HG02759 (cell line): ENCODE results near the gene TEX50.
"Not testable (repeated sequence)": the region's sequence is repeated elsewhere in the genome, so short reads cannot be mapped to it uniquely, and the experiment has no call there.

Source experiments
- ATAC-seq: cut with Tn5 transposase; IDR thresholded peaks from one replicate; pipeline ENCODE4 v1.9.1; 2021; ENCODE audit warnings: mild to moderate bottlenecking, moderate library complexity; ENCODE audit not compliant: unreplicated experiment

TEX50 gene, protein sequence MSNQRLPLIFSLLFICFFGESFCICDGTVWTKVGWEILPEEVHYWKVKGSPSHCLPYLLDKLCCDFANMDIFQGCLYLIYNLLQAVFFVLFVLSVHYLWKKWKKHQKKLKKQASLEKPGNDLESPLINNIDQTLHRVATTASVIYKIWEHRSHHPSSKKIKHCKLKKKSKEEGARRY

DNA sequence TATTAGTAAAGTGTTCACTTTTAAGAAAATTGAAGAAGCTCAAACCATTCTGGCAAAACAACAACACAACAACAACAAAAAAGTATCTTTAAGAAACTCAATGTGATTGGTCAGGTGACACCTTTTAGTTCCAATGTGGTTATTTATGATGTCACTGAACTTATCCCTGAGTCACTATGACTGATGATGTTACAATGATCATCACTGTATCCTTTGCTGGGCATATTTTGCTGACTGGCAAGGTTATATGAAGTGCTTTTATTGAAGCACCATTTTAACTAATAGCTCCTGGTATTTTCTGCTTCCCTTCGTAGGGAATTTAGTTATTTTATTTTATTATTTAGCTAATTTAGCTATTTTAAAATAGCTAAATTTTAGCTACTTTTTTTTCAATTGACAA, at the start of gene TEX50:
TSS of gene TEX50 (plus strand) at position 223 of the 400 bp plus-strand sequence. CDS start 184 bp downstream, outside the sequence.
- ATAC-seq = no peak

DNA sequence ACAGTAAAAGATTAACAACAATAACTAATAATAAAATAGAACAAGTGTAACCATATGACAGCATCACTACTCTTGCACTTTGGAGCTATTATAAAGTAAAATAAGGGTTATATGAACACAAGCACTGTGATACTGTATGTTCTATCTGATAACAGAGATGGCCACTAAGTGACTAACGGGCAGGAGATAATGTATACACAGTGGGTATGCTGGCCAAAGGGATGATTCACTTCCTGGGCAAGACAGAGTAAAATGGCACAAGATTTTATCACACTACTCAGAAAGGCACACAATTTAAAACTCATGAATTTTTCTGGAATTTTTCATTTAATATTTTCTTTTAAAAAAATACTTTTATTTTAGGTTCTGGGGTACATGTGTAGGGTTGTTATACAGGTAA, 44.6 kb upstream of the TEX50 start:
- ATAC-seq = no peak

DNA sequence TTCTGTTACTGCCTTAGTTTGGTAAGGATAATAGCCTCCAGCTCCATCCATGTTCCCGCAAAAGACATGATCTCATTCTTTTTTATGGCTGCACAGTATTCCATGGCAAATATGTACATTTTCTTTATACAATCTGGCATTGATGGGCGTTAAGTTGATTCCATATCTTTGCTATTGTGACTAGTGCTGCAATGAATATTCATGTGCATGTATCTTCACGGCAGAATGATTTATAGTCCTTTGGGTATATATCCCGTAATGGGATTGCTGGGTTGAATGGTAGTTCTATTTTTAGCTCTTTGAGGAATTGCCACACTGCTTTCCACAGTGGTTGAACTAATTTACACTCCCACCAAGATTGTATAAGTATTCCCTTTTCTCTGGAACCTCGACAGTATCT, 44.0 kb upstream of the TEX50 start:
- ATAC-seq = not testable (repeated sequence)

DNA sequence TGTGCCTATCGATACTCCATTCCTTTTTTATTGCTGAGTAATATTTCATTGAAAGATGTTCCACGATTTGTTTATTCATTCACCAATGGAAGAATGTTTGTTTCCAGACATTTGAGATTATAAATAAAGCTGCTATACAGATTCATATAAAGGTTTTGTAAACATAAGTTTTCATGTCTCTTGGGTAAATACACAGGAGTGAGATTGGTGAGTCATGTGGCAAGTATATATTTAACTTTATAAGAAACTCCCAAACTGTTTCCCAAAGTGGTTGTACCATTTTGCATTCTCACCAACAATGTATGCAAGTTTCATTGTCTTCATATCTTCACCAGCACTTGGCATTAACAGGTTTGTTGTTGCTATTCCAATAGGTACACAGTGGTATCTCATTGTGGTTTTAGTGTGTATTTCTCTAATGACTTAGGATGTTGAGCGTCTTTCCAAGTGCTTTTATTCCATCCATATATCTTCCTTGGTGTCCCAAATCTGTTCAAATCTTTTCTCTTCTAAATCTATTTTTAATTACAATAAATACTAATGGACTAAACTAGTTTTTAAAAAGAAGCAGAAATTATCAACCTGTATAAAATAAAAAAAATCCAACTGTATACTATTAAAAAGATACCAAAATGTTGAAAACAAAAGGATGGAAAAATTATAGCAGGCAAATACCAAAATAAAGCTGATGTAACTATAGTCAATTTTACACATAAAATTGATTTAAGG, 38.9 kb upstream of the TEX50 start:
- no peak for ATAC-seq

DNA sequence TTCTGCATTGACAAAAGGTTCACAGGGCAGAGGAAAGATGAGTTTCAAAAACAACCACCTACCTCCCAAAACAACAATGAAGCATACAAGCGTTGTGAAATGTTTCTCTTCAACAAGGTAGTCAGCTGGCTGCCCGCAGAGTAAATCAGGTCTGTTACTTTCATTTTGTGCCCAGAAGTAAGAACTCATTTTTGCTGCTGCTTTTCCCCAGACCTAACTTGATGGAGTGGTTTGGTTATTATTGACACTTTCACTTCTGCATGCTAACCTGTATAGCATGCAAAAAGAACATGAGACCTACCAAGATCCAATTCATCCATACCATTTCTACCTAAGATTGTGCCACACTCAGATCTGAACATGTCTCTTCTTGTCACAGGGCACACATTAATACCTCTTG, 33.5 kb upstream of the TEX50 start:
- ATAC-seq = peak; percentile 72

DNA sequence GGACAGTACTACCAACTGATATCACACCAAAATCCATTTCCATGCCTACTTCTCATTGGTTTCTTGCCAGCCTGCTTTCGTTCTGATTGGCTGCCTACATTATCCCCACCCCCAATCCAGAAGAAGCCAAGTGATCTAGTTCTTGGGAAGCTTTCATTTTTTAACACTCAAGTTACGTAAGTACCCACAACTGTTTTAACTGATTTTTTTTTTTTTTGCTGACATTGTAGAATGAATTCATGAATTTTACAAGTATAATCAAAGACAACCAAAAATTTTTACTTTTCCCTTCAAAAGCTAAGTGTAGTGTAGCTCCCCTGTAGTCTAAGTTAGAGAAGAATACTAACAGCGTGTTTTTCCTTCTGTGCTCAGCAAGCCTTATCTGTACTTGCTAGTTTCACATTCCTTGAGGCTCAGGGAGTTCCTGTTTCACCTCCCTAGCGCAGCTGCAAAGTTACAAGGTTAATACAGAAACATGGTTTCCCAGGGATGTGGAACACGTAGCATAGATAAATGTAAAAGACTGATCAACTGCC, 32.0 kb upstream of the TEX50 start, which contains the start of gene SLC9C2:
TSS of gene SLC9C2 (minus strand) at position 17 of the 536 bp plus-strand sequence. CDS start 1,296 bp downstream, outside the sequence.
- no peak for ATAC-seq

DNA sequence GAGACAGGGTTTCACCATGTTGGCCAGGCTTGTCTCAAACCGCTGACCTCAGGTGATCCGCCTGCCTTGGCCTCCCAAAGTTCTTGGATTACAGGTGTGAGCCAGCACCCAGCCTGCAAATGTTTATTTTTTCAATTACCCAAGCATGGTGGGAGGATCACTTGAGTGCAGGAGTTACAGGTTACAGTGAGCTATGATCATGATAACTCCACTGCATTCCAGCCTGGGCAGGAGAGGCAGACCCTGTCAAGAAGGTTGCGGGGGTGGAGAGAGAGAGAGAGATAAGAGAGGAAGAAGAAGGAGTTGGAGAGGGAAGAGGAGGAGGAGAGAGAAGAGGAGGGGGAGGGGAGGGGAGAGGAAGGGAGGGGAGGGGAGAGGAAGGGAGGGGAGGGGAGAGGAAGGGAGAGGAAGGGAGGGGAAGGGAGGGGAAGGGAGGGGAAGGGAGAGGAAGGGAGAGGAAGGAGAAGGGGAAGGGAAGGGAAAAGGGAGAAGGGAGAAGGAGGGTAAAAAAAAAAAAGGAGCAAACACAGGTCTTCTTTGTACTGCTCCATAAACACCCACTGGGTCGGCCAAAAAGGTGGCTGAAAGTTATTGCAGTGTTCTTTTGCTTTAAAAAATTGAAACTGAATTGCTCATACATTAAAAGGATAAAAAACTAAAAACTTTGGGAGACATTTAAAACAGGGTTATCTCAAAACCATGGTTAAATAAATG, 26.5 kb upstream of the TEX50 start:
- no peak for ATAC-seq

DNA sequence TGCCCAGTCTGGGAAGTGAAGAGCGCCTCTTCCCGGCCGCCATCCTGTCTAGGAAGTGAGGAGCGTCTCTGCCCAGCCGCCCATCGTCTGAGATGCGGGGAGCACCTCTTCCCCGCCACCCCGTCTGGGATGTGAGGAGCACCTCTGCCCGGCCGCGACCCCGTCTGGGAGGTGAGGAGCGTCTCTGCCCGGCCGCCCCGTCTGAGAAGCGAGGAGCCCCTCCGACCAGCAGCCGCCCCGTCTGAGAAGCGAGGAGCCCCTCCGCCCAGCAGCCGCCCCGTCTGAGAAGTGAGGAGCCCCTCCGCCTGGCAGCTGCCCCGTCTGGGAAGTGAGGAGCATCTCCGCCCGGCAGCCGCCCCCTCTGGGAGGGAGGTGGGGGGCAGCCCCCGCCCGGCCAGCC, 22.1 kb upstream of the TEX50 start:
- not testable (repeated sequence) for ATAC-seq

DNA sequence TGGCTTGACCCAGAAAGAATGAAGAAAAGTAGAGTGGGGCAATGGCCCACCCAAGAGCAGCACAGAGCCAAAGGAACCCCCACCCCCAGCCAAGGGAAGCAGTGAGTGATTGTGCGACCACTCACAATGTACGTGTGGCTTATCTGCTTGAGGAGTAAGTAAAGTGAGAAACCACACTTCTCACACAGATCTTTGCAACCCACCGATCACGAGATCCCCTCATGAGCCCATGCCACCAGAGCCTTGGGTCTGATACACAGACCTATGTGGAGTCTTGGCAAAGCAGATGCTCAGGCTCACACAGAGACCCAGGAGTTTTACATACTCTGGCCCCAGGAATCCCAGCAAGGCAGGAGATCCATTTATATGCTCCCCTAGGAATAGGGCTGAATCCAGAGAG, 18.3 kb upstream of the TEX50 start:
- no peak for ATAC-seq

DNA sequence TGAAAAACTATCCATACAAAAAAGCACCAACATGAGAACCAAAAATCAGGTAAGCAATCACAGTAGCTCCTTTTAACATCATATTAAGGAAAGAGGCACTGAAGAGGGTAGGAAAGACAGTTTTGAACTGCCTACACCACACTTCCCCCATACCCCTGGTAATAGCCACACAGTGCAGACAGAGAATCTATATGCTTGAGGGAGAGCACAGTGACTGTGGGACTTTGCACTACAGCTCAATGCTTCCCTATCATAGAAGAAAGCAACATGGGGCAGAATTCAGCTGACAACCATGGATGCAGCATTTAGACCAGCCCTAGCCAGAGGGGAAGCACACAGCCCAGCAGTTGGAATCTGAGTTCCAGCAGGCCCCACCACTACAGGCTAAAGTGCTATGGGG, 7.9 kb upstream of the TEX50 start:
- ATAC-seq = no peak

DNA sequence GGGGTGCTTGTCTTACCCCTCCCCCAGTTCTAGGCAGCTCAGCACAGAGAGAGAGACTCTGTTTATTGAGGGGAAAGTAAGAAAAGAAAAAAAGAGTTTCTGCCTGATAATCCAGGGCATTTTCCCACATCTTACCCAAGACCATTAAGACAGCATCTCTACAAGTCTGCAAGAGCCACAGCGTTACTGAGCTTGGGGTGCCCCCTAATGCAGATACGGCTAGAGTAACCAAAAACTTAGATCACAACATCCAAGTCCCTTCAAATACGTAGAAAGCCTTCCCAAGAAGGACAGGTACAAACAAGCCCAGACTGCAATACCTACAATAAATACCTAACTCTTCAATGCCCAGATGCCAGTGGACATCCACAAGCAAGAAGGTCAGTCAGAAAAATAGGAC, 6.2 kb upstream of the TEX50 start:
- no peak for ATAC-seq

DNA sequence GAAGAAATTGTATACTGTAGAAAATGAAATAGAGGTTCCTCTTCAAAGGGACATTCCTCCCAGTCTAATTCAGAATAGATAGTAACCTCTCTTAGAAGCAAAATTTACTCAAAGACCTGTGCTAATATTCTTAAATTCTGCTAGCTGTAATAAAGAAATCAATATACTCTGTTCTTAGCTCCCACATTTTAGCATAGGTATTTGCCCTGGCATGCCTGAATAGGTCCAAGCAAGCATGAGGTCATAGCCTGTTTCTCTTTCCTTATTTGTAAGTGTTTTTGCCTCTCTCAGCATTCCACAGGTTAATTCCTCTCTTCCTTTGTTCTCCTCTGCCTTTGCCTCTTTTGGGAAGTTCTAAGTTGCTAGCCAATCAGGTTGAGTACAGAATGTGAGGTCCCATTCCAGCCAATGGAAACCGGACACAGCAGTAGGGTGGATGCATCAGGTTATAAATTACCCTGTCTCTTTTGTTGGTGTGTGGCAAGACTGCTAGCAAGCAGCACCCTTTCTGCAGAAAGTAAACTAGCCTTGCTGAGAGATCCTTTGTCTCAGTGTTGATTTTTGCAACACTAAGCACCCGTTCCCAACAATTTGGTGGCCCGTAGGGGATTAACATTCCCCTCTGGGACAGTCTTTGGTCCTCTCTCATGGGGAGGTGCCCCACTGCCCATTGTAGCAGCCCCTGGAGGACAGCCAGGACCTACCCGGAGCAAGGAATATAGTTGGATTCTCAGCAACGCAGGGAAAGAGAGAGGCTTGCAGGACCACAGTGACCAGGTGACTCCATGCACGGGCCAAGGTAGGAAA, 2.3 kb downstream of the TEX50 start:
- not testable (repeated sequence) for ATAC-seq

DNA sequence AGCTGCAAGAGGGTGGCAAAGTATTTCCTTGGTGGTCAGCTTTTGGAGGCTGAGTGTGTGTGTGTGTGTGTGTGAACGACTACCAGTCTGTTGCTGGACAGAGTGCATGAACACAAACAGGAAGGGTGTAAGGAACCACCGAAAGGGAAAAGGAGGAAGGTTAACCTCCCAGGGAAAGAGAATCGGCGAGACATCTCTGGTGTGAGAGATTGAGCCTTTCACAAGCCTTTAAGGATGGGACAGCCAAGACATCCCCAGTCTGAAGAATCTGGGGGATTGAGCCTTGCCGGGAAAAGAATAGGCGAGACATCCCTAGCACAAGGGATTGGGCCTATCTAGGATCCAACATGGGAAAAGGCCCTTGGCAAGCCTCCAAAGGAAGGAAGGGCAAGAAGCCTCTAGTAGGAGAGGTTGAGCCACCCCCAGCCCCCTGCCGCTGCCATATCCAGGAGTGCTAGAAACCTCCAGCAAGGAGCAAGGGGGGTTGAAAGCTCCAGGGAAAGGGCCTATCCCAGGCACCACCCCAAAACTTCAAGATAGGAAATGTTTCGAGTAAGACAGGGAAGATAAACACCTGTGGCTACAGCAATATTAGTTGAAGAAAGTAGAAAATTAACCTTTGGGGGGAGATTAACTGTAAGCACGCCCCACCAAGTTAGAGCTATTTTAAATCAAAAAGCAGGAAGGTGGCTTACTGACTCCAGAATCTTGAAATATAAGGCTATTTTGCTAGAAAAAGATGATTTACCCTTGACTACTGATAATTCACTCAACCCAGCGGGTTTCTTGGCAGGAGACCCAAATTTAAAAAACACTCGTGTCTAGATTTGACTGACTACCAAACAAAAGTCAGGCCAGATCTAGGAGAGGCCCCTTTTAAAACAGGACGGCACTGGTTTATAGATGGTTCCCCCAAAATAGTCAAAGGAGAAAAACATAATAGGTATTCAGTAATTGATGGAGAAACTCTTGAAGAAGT, 3.2 kb downstream of the TEX50 start:
- ATAC-seq = no peak

DNA sequence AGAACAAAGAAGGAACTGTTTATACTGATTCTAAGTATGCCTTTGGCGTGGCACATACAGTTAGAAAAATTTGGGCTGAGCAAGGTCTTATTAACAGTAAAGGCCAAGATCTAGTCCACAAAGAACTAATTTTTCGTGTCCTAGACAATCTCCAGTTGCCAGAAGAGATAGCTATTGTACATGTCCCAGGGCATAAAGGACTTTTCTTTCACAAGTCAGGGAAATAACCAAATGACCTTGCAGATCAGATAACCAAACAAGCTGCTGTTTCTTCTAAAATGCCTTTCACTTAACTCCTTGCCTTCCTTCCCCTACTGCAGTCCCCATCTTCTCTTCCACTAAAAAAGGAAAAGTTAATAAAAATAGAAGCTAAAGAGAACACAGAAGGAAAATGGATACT, 4.0 kb downstream of the TEX50 start:
- no peak for ATAC-seq

DNA sequence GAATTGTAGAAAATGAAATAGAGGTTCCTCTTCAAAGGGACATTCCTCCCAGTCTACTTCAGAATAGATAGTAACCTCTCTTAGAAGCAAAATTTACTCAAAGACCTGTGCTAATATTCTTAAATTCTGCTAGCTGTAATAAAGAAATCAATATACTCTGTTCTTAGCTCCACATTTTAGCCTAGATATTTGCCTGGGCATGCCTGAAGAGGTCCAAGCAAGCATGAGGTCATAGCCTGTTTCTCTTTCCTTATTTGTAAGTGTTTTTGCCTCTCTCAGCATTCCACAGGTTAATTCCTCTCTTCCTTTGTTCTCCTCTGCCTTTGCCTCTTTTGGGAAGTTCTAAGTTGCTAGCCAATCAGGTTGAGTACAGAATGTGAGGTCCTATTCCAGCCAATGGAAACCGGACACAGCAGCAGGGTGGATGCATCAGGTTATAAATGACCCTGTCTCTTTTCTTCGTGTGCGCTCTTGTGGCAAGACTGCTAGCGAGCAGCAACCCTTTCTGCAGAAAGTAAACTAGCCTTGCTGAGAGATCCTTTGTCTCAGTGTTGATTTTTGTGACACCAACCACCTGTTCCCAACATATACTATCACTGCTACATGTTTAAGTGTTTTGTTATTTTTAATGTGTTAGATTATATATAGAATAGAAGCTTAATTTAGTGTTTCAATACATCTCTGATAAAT, 7.5 kb downstream of the TEX50 start:
- ATAC-seq = not testable (repeated sequence)

DNA sequence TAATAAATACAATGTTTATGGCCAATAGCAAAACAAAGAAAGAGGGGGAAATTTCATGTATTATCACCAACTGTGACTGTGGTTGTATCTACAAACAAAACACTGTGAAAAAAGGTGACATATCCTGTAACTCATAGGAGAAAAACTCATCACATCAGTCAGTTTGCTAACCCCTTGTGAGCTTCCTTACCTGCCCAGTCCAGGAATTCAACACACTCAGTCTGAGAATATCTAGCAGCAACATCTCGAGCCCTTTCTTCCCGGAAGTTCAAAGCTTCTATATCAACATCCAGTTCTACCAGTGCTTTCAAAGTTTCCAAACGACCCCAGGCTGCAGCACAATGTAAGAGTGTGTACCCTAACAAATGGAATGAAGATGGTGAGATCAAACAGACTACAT, 11.5 kb downstream of the TEX50 start:
- no peak for ATAC-seq

DNA sequence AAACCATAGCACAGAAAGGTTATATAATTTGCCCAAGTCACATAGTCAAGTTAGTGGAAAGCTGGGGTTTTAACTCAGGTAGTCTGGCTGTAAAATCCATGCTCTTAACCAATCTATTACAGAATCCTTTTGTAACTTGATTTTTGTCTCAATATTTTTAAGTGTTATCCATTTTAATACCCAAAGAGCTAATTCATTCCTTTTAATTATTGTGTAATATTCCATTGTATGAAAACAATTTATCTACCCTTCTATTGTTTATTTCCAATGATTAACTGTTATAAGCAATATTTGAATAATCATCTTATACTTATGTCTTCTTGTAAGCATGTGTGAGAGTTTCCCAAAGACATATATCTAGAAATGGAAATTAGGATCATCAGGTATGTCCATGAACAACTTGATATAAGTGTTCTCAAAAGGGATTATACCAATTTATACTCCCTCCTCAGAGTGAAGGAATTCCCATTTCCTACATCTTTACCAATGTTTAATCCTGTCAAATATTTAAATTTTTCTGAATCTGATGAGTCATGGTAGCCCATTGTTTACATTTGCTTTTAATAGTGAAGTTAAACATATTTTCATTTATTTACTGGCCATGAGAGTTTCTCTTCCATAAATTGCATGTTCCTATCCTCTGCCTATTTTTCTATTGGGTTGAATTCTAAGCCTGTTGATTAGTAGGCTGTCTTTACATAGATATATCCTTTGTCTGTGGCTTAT, 13.9 kb downstream of the TEX50 start:
- no peak for ATAC-seq

DNA sequence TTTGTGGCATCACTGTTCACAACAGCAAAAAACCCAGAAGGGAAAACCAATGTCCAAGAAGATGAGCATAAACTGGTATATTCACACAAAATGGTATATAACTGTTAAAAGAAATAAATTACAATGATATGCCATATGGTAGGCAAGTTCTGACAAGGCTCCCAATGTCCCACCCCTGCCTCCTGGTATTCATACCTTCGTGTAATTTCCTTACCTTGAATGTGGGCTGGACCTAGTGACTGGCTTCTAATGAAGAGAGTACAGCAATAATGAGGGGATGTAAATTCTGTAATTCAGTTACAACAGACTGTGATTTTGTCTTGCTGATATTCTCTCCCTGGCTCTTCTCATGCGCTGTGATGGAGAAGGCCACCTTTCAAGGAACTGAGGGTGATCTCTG, 25.2 kb downstream of the TEX50 start:
- no peak for ATAC-seq
